Ovary (tissue), 9 donors: ENCODE results near the gene NR1H2. TPM values are rescaled to one million over a fixed set of nuclear protein-coding genes. Genes with fewer than 3 reads are reported as not detected.

Experiments used
- DNase-seq, 5 donors: peaks; one replicate each; pipeline ENCODE4 v3.0.0-alpha.2; 2019 to 2020
- H3K27ac ChIP-seq, 2 donors: fragments of 200-600 bp; one replicate each; pipeline versions ENCODE4 v1.5.1 to v1.8.0; 2019 to 2022
- H3K27me3 ChIP-seq: fragments of 200-600 bp; one replicate; pipeline ENCODE4 v1.8.0; 2022
- H3K36me3 ChIP-seq: fragments of 200-600 bp; sonication (generic); one replicate; pipeline ENCODE4 v1.5.1; 2019
- H3K4me1 ChIP-seq: one replicate; pipeline ENCODE4 v1.8.1; 2013; ENCODE audit warnings: mild to moderate bottlenecking, moderate library complexity; ENCODE audit not compliant: insufficient read depth
- H3K4me3 ChIP-seq: fragments of 200-600 bp; sonication (generic); one replicate; pipeline ENCODE4 v1.5.1; 2017
- H3K9me3 ChIP-seq, 2 donors: fragments of 200-600 bp in 1 of 2; sonication (generic) in 1 of 2; one replicate each; pipeline versions ENCODE4 v1.5.1 to v1.8.1; 2013 to 2019; ENCODE audit warnings: mild to moderate bottlenecking in 1 of 2, moderate library complexity in 1 of 2
- EP300 ChIP-seq: sonication (generic); formaldehyde crosslinking; IDR thresholded peaks from one replicate; pipeline ENCODE4 v1.6.1; 2017; ENCODE audit warnings: antibody characterized with exemption
- POLR2A ChIP-seq: fragments of 450-650 bp; IDR thresholded peaks from one replicate; pipeline ENCODE4 v1.6.1; 2017; ENCODE audit warnings: antibody characterized with exemption, mild to moderate bottlenecking, moderate library complexity
- WGBS, 3 donors: extraction: QIAGEN DNeasy Blood & Tissue Kit in 1 of 3; methylation state at CpG; one replicate each; pipeline versions ENCODE4 v1.1.5 to v1.1.7; 2013 to 2017; 5-methylcytosine and 5-hydroxymethylcytosine counted together
- intact Hi-C, 4 donors: fragments of 100-400 bp; cut with DNase I; formaldehyde crosslinking; loops; one replicate each; pipeline versions ENCODE4 v1.11.0 to v1.15.1; 2022 to 2023
- polyA plus RNA-seq, 2 donors: library from polyadenylated mRNA; stranded (reverse); fragments of 200-250 nt in 1 of 2; fragments of 350-450 nt in 1 of 2; fragmentation: Illumina TruSeq in 1 of 2; extraction: RNeasy Lipid Tissue Mini Kit (QIAGEN cat#74804) in 1 of 2; gene quantifications; one replicate each; pipeline ENCODE4 v1.2.3, GENCODE V29; 2013 to 2014
- total RNA-seq, 7 donors: library from RNA; depleted of rRNA in 2 of 7; stranded (reverse); fragments of >200 nt in 2 of 7; fragmentation: NEBNext Ultra II Directional in 3 of 7; extraction: Animal tissue kit (Norgen Biotek cat#: 25700) in 3 of 7; gene quantifications; one replicate each; pipeline versions ENCODE4 v1.1.0 to v1.2.4, GENCODE V29; 2016 to 2023
- TF ChIP-seq, protein P1 (sequence below), 3 donors: fragments of 450-650 bp in 2 of 3; fragments of 200-600 bp in 1 of 3; IDR thresholded peaks; one replicate each; pipeline versions ENCODE4 v1.5.1 to v1.8.0; 2016 to 2022; ENCODE audit warnings: antibody characterized with exemption in 3 of 3, mild to moderate bottlenecking in 1 of 3
- donor health status: DM: no; HTN: no; CAD: no; lungs with moderate emphysema.
- donor health status: DM: no; HTN: no; CAD: no.
- donor health status: Bipolar disorder and iron deficiency.
- donor health status: DM: yes; HTN: yes; CAD: no.
- donor health status: DM: no; HTN: no; CAD: no.
- donor health status: DM: yes; HTN: yes; CAD: no.

The NR1H2 gene
- total and polyA plus RNA-seq, 9 donors = 11.5 to 84.2 (median 62.3) TPM

DNA sequence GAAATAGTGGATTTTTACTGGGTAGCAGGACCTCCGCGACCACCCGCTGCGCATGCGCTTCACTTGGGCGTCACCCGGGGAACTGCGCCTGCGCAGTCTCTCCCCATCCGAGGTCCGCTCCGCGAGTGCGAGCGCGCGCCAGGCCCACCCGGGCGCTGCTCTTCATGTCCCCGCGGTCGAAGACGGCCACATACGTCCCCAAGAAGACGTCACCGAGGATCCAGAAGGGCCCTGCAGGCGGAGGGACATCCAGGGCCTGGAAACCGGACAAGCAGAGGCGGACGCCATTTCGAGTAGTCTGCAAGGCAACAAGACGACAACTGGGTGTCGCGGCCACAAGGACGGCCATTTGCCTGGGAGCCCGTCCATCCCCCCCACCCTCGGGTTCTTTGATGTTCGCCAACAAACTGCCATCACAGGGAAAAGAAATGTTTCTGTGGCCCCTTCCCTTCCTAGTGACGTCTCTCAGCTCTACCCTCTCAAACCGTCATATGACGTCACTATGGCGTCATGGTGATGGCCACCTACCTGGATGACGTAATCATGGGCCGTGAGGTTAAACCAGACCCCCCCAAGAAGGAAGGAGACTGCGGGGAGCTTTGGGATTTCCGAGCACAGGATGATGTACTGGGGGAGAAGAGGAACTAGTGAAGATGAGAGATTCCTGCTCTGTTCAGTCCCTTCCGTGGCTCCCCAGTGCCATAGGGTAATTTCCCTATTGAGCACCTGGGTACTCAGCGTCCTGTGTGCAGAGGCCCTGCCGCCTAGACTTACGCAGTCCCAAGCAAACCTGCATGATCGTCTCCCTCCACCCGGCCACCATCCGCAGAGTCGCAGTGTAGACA, 17.6 kb upstream of the NR1H2 start:
- Histone ChIP-seq H3K27ac (peak overlapping the region; percentile 63 to 74), H3K27me3 (no peaks in the 10 kb centered on the region), H3K4me3 (peak overlapping the region; percentile 46), H3K36me3 (no peaks in the 10 kb centered on the region), H3K4me1 (peaks cover 2% of the 10 kb centered on the region), H3K9me3 (no peaks in the 10 kb centered on the region)
- peak; percentile 74 to 89 (median 83) for DNase-seq
- WGBS, 3 donors = 28 to 36% (median 33%) methylated on average over 54 of the region's 54 CpGs
- peak; percentile 47 for TF ChIP-seq POLR2A
- TF ChIP-seq, protein P1, sequence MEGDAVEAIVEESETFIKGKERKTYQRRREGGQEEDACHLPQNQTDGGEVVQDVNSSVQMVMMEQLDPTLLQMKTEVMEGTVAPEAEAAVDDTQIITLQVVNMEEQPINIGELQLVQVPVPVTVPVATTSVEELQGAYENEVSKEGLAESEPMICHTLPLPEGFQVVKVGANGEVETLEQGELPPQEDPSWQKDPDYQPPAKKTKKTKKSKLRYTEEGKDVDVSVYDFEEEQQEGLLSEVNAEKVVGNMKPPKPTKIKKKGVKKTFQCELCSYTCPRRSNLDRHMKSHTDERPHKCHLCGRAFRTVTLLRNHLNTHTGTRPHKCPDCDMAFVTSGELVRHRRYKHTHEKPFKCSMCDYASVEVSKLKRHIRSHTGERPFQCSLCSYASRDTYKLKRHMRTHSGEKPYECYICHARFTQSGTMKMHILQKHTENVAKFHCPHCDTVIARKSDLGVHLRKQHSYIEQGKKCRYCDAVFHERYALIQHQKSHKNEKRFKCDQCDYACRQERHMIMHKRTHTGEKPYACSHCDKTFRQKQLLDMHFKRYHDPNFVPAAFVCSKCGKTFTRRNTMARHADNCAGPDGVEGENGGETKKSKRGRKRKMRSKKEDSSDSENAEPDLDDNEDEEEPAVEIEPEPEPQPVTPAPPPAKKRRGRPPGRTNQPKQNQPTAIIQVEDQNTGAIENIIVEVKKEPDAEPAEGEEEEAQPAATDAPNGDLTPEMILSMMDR (IDR thresholded peaks at IDR 0.05) = no peak
- intact Hi-C loops = loop anchor here in 2 of 4 donors (5.0 kb wide), 2 partner anchors 59 to 424 kb away; partner anchors contain the start of gene SPIB (in 1 of the 2)

DNA sequence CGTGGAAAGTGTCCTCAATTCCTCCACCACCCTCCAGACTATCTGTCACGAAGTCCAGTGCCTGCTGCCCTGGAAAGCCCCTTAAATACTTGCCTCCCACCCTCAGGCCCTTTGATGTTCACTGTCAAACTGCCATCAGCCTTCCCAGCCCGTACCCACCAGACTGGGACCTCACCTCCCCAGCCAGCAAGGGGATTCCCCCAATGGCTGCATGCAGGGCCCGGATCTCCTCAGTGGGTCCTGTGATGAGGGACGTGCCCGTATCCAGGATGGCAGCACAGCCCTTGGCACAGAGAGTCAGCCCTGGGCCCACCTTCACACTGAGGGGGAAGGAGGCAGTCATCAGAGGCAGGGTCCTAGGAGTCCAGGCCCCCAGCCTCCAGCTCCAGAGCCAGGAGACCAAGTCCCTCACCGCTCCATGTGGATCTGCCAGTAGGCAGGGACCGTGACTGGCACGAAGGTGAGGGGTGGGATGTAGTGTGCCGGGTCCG, 16.9 kb upstream of the NR1H2 start:
- H3K4me1 ChIP-seq = peaks cover 2% of the 10 kb centered on the region
- no peak for TF ChIP-seq POLR2A
- TF ChIP-seq EP300 = no peak
- TF ChIP-seq, protein P1 (IDR thresholded peaks at IDR 0.05) = no peak

DNA sequence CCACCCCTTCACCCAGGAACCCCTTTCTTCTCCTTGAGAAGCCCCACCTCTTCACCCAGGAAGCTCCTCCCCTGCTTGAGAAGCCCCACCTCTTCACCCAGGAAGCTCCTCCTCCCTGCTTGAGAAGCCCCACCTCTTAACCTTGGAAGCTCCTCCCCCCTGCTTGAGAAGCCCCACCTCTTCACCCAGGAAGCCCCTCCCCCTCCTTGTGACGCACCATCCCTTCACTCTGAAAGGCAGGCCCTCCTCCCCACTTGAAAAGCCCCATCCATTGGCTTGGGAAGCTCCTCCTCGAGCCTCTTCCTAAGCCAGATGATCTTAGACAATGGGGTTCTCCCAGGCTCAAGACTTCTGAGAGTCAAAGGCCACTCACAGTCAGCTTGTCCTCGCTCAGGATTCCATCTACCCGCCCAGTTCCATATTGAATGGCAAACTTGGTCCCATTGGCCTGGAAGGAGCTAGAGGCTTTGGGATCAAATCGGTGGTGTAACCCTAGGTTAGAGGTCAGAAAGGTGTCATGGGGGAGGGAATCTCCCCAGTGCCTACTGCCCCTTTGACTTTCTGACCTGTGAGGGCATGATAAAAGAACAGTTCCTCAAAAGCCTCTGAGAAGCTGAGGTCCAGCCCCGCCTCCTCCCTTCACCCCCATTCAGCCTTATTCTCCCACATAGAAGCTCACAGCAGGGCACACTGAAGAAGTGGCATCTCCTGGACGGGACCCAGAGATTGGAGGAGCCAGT, 14.8 kb upstream of the NR1H2 start:
- Histone ChIP-seq H3K27me3 (no peaks in the 10 kb centered on the region), H3K4me1 (peaks cover 2% of the 10 kb centered on the region), H3K36me3 (no peaks in the 10 kb centered on the region), H3K27ac (no peak overlapping the region), H3K9me3 (no peaks in the 10 kb centered on the region), H3K4me3 (no peak overlapping the region)
- TF ChIP-seq EP300 = no peak
- TF ChIP-seq, protein P1 (IDR thresholded peaks at IDR 0.05) = no peak
- no peak for TF ChIP-seq POLR2A
- intact Hi-C loops = loop anchor here (5.0 to 10.0 kb wide), 5 partner anchors 53 to 421 kb away; partner anchors contain the start of genes CLEC11A (in 1 of the 4) and SPIB (in 1 of the 4)
- no peak for DNase-seq
- WGBS, 3 donors = 82 to 89% (median 87%) methylated on average over 7 of the region's 7 CpGs

More for the DNA sequence above, 16.9 kb upstream of the NR1H2 start:
- no peak for DNase-seq
- Histone ChIP-seq H3K27ac (no peak overlapping the region), H3K9me3 (no peaks in the 10 kb centered on the region), H3K36me3 (no peaks in the 10 kb centered on the region), H3K4me3 (no peak overlapping the region), H3K27me3 (no peaks in the 10 kb centered on the region)
- intact Hi-C loops = loop anchor here in 2 of 4 donors (5.0 kb wide), 2 partner anchors 58 to 423 kb away; partner anchors contain the start of gene SPIB (in 1 of the 2)
- 94 to 95% (median 94%) methylated on average over 11 of the region's 11 CpGs for WGBS, 3 donors

DNA sequence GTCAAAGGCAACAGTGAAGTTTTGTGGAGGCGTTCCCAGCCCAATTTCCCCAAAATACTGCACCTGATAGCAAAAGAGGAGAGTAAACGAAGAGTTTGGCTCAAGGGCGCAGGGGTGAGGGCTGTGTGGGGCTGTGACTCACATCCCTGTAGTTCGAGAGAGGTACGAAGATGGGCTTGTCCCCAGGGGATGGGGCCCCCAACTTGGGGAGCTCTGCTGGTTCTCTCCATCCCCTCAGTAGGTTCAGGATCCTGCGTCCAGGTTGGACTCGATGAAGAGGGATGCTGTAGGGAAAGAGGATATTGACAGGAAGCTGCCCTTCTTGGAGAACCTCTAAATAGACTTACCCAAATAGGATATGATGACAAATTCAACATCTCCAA, 14.2 kb upstream of the NR1H2 start:
- Histone ChIP-seq H3K4me3 (no peak overlapping the region), H3K27ac (no peak overlapping the region), H3K4me1 (peaks cover 2% of the 10 kb centered on the region), H3K9me3 (no peaks in the 10 kb centered on the region), H3K36me3 (no peaks in the 10 kb centered on the region), H3K27me3 (no peaks in the 10 kb centered on the region)
- DNase-seq = no peak
- TF ChIP-seq, protein P1 (IDR thresholded peaks at IDR 0.05) = no peak
- TF ChIP-seq EP300 (no peak), POLR2A (no peak)
- WGBS, 3 donors = 82 to 85% (median 83%) methylated on average over 7 of the region's 7 CpGs
- intact Hi-C loops = loop anchor here (5.0 to 10.0 kb wide), 5 partner anchors 53 to 420 kb away; partner anchors contain the start of genes CLEC11A (in 1 of the 4) and SPIB (in 1 of the 4)
